Measurements from ENCODE around the gene CLEC1B. TPM values are rescaled to one million over a fixed set of nuclear protein-coding genes. Genes with fewer than 3 reads are reported as not detected.

Gene CLEC1B
- total and polyA plus RNA-seq, 2 of the 4 experiments (the other 2 are of a cell fraction) = not detected

GRCh38 chr12:10042167-10042566 is 43.2 kb upstream of the CLEC1B start:
- BruUV-seq (replicated peaks) = no TSS peak
- Histone ChIP-seq H3K79me1 (ENCODE audit: low read depth in 1 of 2, low read length in 2 of 2) (no peaks in the 10 kb centered on the region), H2BK15ac (ENCODE audit: low read depth, low read length) (no peak overlapping the region), H3K9ac (ENCODE audit: low read depth, low read length) (no peak overlapping the region), H3K27me3 (ENCODE audit: control insufficient read depth, insufficient read depth, low read length) (peaks cover 3% of the 10 kb centered on the region; the same call in 1 of the 2 replicates), H2BK5ac (ENCODE audit: low read depth, low read length, poor library complexity, severe bottlenecking) (no peak overlapping the region), H3K23ac (ENCODE audit: low read depth, low read length) (no peak overlapping the region), H3K18ac (ENCODE audit: low read depth, low read length) (no peak overlapping the region), H4K20me1 (ENCODE audit: insufficient read depth, low read length) (no peaks in the 10 kb centered on the region), H3K4me1 (ENCODE audit: control insufficient read depth, insufficient read depth, low read length) (no peaks in the 10 kb centered on the region), H2AFZ (replicated peaks; ENCODE audit: low read length, poor library complexity) (no peak overlapping the region), H3K9me1 (ENCODE audit: insufficient read depth, low read length) (no peaks in the 10 kb centered on the region), H4K91ac (ENCODE audit: insufficient read depth, low read depth, low read length) (no peak overlapping the region), H4K8ac (ENCODE audit: low read depth in 2 of 2, low read length in 2 of 2) (no peak overlapping the region), H3K4me2 (ENCODE audit: low read depth, low read length) (no peak overlapping the region), H3K36me3 (ENCODE audit: control insufficient read depth, insufficient read depth, low read length) (no peaks in the 10 kb centered on the region), H2AK9ac (replicated peaks; ENCODE audit: low read depth, low read length, poor library complexity) (no peak overlapping the region), H3K14ac (replicated peaks; ENCODE audit: low read depth, low read length) (no peak overlapping the region), H3K56ac (ENCODE audit: extremely low read depth, insufficient read depth, low read length) (no peak overlapping the region), H3K4me3 (ENCODE audit: insufficient read depth, low read depth, low read length) (no peak overlapping the region), H2BK120ac (ENCODE audit: low read depth, low read length) (no peak overlapping the region), H4K5ac (ENCODE audit: low read depth, low read length) (no peak overlapping the region), H2BK20ac (ENCODE audit: low read depth, low read length) (no peak overlapping the region), H3K27ac (ENCODE audit: insufficient read depth, low read length) (no peak overlapping the region), H2AK5ac (ENCODE audit: low read depth, low read length) (no peak overlapping the region), H3K4ac (ENCODE audit: low read depth, low read length) (no peak overlapping the region), H3K9me3 (ENCODE audit: control insufficient read depth, insufficient read depth, low read length) (no peaks in the 10 kb centered on the region)
- TF ChIP-seq, protein P1, sequence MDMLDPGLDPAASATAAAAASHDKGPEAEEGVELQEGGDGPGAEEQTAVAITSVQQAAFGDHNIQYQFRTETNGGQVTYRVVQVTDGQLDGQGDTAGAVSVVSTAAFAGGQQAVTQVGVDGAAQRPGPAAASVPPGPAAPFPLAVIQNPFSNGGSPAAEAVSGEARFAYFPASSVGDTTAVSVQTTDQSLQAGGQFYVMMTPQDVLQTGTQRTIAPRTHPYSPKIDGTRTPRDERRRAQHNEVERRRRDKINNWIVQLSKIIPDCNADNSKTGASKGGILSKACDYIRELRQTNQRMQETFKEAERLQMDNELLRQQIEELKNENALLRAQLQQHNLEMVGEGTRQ (IDR thresholded peaks at IDR 0.05; ENCODE audit: low read depth, low read length) = no peak
- no peak for TF ChIP-seq MAFK (IDR thresholded peaks at IDR 0.05; ENCODE audit: low read depth, low read length)
- no peak for TF ChIP-seq ELK1 (IDR thresholded peaks at IDR 0.05; ENCODE audit: borderline replicate concordance, low read depth, low read length)
- TF ChIP-seq, protein P2, sequence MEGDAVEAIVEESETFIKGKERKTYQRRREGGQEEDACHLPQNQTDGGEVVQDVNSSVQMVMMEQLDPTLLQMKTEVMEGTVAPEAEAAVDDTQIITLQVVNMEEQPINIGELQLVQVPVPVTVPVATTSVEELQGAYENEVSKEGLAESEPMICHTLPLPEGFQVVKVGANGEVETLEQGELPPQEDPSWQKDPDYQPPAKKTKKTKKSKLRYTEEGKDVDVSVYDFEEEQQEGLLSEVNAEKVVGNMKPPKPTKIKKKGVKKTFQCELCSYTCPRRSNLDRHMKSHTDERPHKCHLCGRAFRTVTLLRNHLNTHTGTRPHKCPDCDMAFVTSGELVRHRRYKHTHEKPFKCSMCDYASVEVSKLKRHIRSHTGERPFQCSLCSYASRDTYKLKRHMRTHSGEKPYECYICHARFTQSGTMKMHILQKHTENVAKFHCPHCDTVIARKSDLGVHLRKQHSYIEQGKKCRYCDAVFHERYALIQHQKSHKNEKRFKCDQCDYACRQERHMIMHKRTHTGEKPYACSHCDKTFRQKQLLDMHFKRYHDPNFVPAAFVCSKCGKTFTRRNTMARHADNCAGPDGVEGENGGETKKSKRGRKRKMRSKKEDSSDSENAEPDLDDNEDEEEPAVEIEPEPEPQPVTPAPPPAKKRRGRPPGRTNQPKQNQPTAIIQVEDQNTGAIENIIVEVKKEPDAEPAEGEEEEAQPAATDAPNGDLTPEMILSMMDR (conservative IDR thresholded peaks at IDR 0.05; ENCODE audit: low read depth, low read length) = no peak
- TF ChIP-seq MAZ (IDR thresholded peaks at IDR 0.05; ENCODE audit: borderline replicate concordance, low read depth, low read length) = no peak
- no peak for TF ChIP-seq BHLHE40 (IDR thresholded peaks at IDR 0.05; ENCODE audit: low read depth, low read length)
- no peak for TF ChIP-seq SMC3 (IDR thresholded peaks at IDR 0.05; ENCODE audit: low read depth, low read length)
- TF ChIP-seq MXI1 (IDR thresholded peaks at IDR 0.05; ENCODE audit: borderline replicate concordance, low read depth, low read length) = no peak
- no peak for TF ChIP-seq POLR2A (IDR thresholded peaks at IDR 0.05; ENCODE audit: low read depth, low read length)
- no peak for TF ChIP-seq CHD1 (IDR thresholded peaks at IDR 0.05; ENCODE audit: low read depth, low read length)
- TF ChIP-seq NFE2L2 (IDR thresholded peaks at IDR 0.05; ENCODE audit: low read depth, low read length) = no peak
- TF ChIP-seq FOS (IDR thresholded peaks at IDR 0.05; ENCODE audit: low read depth, low read length) = no peak
- dilution Hi-C loops (cut with HindIII; ENCODE audit: low sequenced_read_pairs, unreplicated experiment) = no loop called here
- ATAC-seq (ENCODE audit: low read depth) (no peak), DNase-seq (no peak)
- POLR2A ChIA-PET (ENCODE audit: unreplicated experiment) = no interaction called here
- in situ Hi-C loops (cut with MboI; ENCODE audit: low sequenced_read_pairs) = no loop called here
- CTCF ChIA-PET = interaction anchor here (0.6 to 1.2 kb wide), 4 partner anchors 97 to 292 kb away, joined by 3 to 6 read pairs (median 4); no protein-coding TSS in a partner anchor
- intact Hi-C loops (cut with micrococcal nuclease) = no loop called here
